GM12878 (cell line): ENCODE results near the gene AMOTL1. TPM values are rescaled to one million over a fixed set of nuclear protein-coding genes. Genes with fewer than 3 reads are reported as not detected.

ENCODE experiments used
- ATAC-seq: fragments of 200-7000 bp; cut with Tn5 transposase; 3 replicates; pipeline ENCODE4 v1.9.1; 2020; ENCODE audit warnings: mild to moderate bottlenecking, moderate library complexity
- BruUV-seq: library from RNA; stranded (reverse); fragments of 400-500 nt; replicated peaks from 2 replicates; lab custom pipeline; 2021; lab: Mats Ljungman, UMichigan
- CTCF ChIA-PET: fragments of 300-600 bp; sonication (Branson Sonifier 250); formaldehyde crosslinking; extraction: SDS; loops from one replicate; lab custom pipeline; 2021; ENCODE audit warnings: inconsistent platforms; lab: Yijun Ruan, JAX
- POLR2A ChIA-PET: fragments of 350-600 bp; formaldehyde crosslinking; extraction: SDS; loops from one replicate; lab custom pipeline; 2021; ENCODE audit warnings: inconsistent platforms; lab: Charles Lee
- RAD21 ChIA-PET: fragments of 300-600 bp; sonication (Branson Sonifier 250); formaldehyde crosslinking; loops from one replicate; lab custom pipeline; 2023; ENCODE audit warnings: antibody characterized with exemption; ENCODE audit not compliant: unreplicated experiment; lab: Charles Lee
- SMC1A ChIA-PET: fragments of 300-600 bp; sonication (Branson Sonifier 250); formaldehyde crosslinking; loops from one replicate; lab custom pipeline; 2023; ENCODE audit not compliant: unreplicated experiment, uncharacterized antibody; lab: Charles Lee
- DNase-seq: peaks from one replicate; pipeline ENCODE4 v3.0.0-alpha.2; 2011; ENCODE audit warnings: low read depth, low spot score
- FAIRE-seq: peaks from 3 replicates; lab custom pipeline; 2011; peaks lifted over from hg19 to GRCh38; lab: Jason Lieb, UNC
- H2AFZ ChIP-seq: 2 replicates; pipeline ENCODE4 v1.6.0; 2011; ENCODE audit warnings: low read depth, low read length, control low read depth; ENCODE audit not compliant: control insufficient read depth
- H3K27ac ChIP-seq: 2 replicates; pipeline ENCODE4 v1.5.1; 2011; ENCODE audit warnings: control low read depth; ENCODE audit not compliant: control insufficient read depth, insufficient read depth
- H3K27me3 ChIP-seq, 2 experiments: replicated peaks in 1 of 2; 2 replicates each; pipeline versions ENCODE4 v1.6.0 to v1.6.1; 2011; ENCODE audit warnings: low read length in 1 of 2; ENCODE audit not compliant: control insufficient read depth in 2 of 2, insufficient read depth in 2 of 2
- H3K36me3 ChIP-seq, 2 experiments: 2 replicates each; pipeline ENCODE4 v1.5.1; 2011; ENCODE audit warnings: low read length in 1 of 2; ENCODE audit not compliant: control insufficient read depth in 2 of 2, insufficient read depth in 2 of 2
- H3K4me1 ChIP-seq: 2 replicates; pipeline ENCODE4 v1.6.1; 2011; ENCODE audit warnings: mild to moderate bottlenecking, low read length, moderate library complexity, mixed read lengths; ENCODE audit not compliant: control insufficient read depth, insufficient read depth
- H3K4me2 ChIP-seq: 2 replicates; pipeline ENCODE4 v1.6.0; 2011; ENCODE audit warnings: control low read depth; ENCODE audit not compliant: control insufficient read depth, insufficient read depth
- H3K4me3 ChIP-seq: fragments of 200-600 bp; sonication (generic); 2 replicates; pipeline ENCODE4 v1.5.1; 2016
- H3K79me2 ChIP-seq: 2 replicates; pipeline ENCODE4 v1.6.0; 2011; ENCODE audit warnings: low read length; ENCODE audit not compliant: control insufficient read depth, insufficient read depth
- H3K9ac ChIP-seq: 2 replicates; pipeline ENCODE4 v1.8.0; 2011; ENCODE audit warnings: low read length, control low read depth, mixed read lengths; ENCODE audit not compliant: control insufficient read depth, insufficient read depth
- H3K9me3 ChIP-seq: replicated peaks from 3 replicates; pipeline ENCODE4 v1.5.1; 2011; ENCODE audit warnings: mild to moderate bottlenecking, low read length; ENCODE audit not compliant: control insufficient read depth, insufficient read depth
- H4K20me1 ChIP-seq: 2 replicates; pipeline ENCODE4 v1.6.0; 2011; ENCODE audit not compliant: control insufficient read depth, insufficient read depth
- CHD2 ChIP-seq: IDR thresholded peaks from 2 replicates; pipeline ENCODE4 v1.6.1; 2011; ENCODE audit warnings: low read depth, low read length, improper control_type of control experiment, borderline replicate concordance
- CHD4 ChIP-seq: fragments of 200-600 bp; sonication (generic); IDR thresholded peaks from 2 replicates; pipeline ENCODE4 v1.6.1; 2016; ENCODE audit warnings: mild to moderate bottlenecking
- DPF2 ChIP-seq: fragments of 450-650 bp; IDR thresholded peaks from 2 replicates; pipeline ENCODE4 v1.6.1; 2017; ENCODE audit warnings: mild to moderate bottlenecking
- MTA3 ChIP-seq: IDR thresholded peaks from 2 replicates; pipeline ENCODE4 v1.6.1; 2012; ENCODE audit warnings: low read length, inconsistent platforms, borderline replicate concordance
- NBN ChIP-seq: fragments of 450-650 bp; IDR thresholded peaks from 2 replicates; pipeline ENCODE4 v1.6.1; 2016
- NFIC ChIP-seq: IDR thresholded peaks from 2 replicates; pipeline ENCODE4 v1.6.1; 2012; ENCODE audit warnings: low read depth, mild to moderate bottlenecking, inconsistent platforms, low read length, moderate library complexity
- NR2F1 ChIP-seq: fragments of 450-650 bp; conservative IDR thresholded peaks from 2 replicates; pipeline ENCODE4 v1.6.1; 2017; ENCODE audit warnings: mild to moderate bottlenecking
- NRF1 ChIP-seq: conservative IDR thresholded peaks from 2 replicates; pipeline ENCODE4 v1.6.1; 2011; ENCODE audit warnings: mild to moderate bottlenecking, low read depth, low read length, improper control_type of control experiment
- POLR2AphosphoS5 ChIP-seq: IDR thresholded peaks from 2 replicates; pipeline ENCODE4 v1.6.1; 2011; ENCODE audit warnings: mild to moderate bottlenecking, low read length, inconsistent platforms
- SMAD1 ChIP-seq: fragments of 450-650 bp; IDR thresholded peaks from 2 replicates; pipeline ENCODE4 v1.6.1; 2018; ENCODE audit warnings: mild to moderate bottlenecking, low read depth; ENCODE audit not compliant: partially characterized antibody
- SMC3 ChIP-seq: IDR thresholded peaks from 2 replicates; pipeline ENCODE4 v1.6.1; 2011; ENCODE audit warnings: low read length, improper control_type of control experiment, borderline replicate concordance
- YBX1 ChIP-seq: fragments of 450-650 bp; IDR thresholded peaks from 2 replicates; pipeline ENCODE4 v1.6.1; 2016; ENCODE audit warnings: antibody characterized with exemption
- ZNF622 ChIP-seq: fragments of 450-650 bp; IDR thresholded peaks from 2 replicates; pipeline ENCODE4 v1.6.1; 2017; ENCODE audit warnings: mild to moderate bottlenecking, inconsistent platforms
- ZSCAN29 ChIP-seq: fragments of 450-650 bp; IDR thresholded peaks from 2 replicates; pipeline ENCODE4 v1.6.1; 2017; ENCODE audit warnings: mild to moderate bottlenecking, moderate library complexity
- WGBS: methylation state at CpG from one replicate; pipeline ENCODE4 v1.1.6; 2016; ENCODE audit warnings: low lambda C conversion rate; ENCODE audit not compliant: insufficient replicate concordance, insufficient coverage; ENCODE audit errors: missing lambda C conversion rate; 5-methylcytosine and 5-hydroxymethylcytosine counted together
- in situ Hi-C: fragments of 300-500 bp; cut with MboI; formaldehyde crosslinking; loops from 9 replicates; pipeline ENCODE4 v1.14.3; 2018; ENCODE audit warnings: mixed read lengths
- intact Hi-C: fragments of 100-400 bp; cut with micrococcal nuclease; formaldehyde crosslinking; loops from one replicate; pipeline ENCODE4 v1.14.2; 2022; ENCODE audit not compliant: unreplicated experiment
- polyA plus RNA-seq, 11 experiments: library from polyadenylated mRNA; depleted of rRNA in 4 of 11; unstranded in 6 of 11; stranded (reverse) in 5 of 11; fragments of >200 nt; fragmentation: Nextera tagmentation in 4 of 11; fragmentation: Illumina TruSeq in 1 of 11; extraction: Ambion mirVana in 4 of 11; extraction: Trizol in 1 of 11; gene quantifications; 1 replicate in 1 of 11; 2 replicates in 10 of 11; pipeline versions ENCODE4 v1.2.1 to v1.2.3, GENCODE V29; 2011 to 2016; ENCODE audit warnings: inconsistent platforms in 2 of 11, missing spikeins in 2 of 11, low read depth in 1 of 11
- total RNA-seq, 4 experiments: library from RNA; depleted of rRNA in 3 of 4; stranded (reverse); fragments of >200 nt in 3 of 4; fragmentation: Illumina TruSeq in 1 of 4; extraction: Trizol in 1 of 4; gene quantifications; 2 replicates each; pipeline versions ENCODE4 v1.2.1 to v1.2.3, GENCODE V29; 2013 to 2021
- TF ChIP-seq, protein P1 (sequence below): fragments of 450-650 bp; formaldehyde crosslinking; IDR thresholded peaks from 2 replicates; pipeline ENCODE4 v1.5.0; 2022; ENCODE audit warnings: mild to moderate bottlenecking, missing genetic modification characterization
- TF ChIP-seq, protein P2 (sequence below): fragments of 450-650 bp; IDR thresholded peaks from 2 replicates; pipeline ENCODE4 v1.6.1; 2017; ENCODE audit warnings: mild to moderate bottlenecking
- TF ChIP-seq, protein P3 (sequence below): fragments of 150-350 bp; IDR thresholded peaks from 2 replicates; pipeline ENCODE4 v1.6.1; 2016; ENCODE audit warnings: low read depth, low read length

AMOTL1 gene
- total and polyA plus RNA-seq, 10 of the 15 experiments (the other 5 are each of a cell fraction or from before 2014, with no cell fraction given) = under 0.01 to 0.41 (median 0.01) TPM; not detected in 7

DNA sequence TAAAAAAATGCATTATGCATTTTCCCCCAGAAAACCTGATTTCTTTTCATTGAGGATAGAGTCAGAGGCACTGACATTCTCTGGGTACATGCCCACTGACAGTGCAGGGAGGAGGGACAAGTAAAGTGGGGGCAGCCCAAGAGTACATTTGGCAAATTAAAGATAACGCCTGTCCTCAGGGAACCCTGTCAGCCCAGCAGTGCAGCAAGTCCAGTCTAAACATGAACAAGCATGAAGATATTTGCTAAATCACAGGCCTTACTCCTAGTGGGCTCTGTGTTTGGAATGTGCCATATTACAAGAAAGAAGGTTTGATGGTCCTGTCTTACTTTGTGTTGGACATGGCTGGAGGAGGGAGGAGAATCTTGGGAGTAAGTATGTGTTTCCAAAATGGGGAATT, 37.9 kb downstream of the AMOTL1 start:
- 10% methylated on average over 1 of the region's 1 CpG for WGBS
- TF ChIP-seq, protein P1, sequence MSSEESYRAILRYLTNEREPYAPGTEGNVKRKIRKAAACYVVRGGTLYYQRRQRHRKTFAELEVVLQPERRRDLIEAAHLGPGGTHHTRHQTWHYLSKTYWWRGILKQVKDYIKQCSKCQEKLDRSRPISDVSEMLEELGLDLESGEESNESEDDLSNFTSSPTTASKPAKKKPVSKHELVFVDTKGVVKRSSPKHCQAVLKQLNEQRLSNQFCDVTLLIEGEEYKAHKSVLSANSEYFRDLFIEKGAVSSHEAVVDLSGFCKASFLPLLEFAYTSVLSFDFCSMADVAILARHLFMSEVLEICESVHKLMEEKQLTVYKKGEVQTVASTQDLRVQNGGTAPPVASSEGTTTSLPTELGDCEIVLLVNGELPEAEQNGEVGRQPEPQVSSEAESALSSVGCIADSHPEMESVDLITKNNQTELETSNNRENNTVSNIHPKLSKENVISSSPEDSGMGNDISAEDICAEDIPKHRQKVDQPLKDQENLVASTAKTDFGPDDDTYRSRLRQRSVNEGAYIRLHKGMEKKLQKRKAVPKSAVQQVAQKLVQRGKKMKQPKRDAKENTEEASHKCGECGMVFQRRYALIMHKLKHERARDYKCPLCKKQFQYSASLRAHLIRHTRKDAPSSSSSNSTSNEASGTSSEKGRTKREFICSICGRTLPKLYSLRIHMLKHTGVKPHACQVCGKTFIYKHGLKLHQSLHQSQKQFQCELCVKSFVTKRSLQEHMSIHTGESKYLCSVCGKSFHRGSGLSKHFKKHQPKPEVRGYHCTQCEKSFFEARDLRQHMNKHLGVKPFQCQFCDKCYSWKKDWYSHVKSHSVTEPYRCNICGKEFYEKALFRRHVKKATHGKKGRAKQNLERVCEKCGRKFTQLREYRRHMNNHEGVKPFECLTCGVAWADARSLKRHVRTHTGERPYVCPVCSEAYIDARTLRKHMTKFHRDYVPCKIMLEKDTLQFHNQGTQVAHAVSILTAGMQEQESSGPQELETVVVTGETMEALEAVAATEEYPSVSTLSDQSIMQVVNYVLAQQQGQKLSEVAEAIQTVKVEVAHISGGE = no peak
- TF ChIP-seq ZSCAN29 = no peak
- no peak for TF ChIP-seq SMAD1
- no peak for TF ChIP-seq DPF2
- TF ChIP-seq NFIC = no peak
- TF ChIP-seq POLR2AphosphoS5 = no peak
- no peak for TF ChIP-seq NBN
- TF ChIP-seq, protein P2, sequence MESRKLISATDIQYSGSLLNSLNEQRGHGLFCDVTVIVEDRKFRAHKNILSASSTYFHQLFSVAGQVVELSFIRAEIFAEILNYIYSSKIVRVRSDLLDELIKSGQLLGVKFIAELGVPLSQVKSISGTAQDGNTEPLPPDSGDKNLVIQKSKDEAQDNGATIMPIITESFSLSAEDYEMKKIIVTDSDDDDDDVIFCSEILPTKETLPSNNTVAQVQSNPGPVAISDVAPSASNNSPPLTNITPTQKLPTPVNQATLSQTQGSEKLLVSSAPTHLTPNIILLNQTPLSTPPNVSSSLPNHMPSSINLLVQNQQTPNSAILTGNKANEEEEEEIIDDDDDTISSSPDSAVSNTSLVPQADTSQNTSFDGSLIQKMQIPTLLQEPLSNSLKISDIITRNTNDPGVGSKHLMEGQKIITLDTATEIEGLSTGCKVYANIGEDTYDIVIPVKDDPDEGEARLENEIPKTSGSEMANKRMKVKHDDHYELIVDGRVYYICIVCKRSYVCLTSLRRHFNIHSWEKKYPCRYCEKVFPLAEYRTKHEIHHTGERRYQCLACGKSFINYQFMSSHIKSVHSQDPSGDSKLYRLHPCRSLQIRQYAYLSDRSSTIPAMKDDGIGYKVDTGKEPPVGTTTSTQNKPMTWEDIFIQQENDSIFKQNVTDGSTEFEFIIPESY = no peak
- no peak for TF ChIP-seq CHD2
- TF ChIP-seq NR2F1 = no peak
- TF ChIP-seq MTA3 = no peak
- TF ChIP-seq, protein P3, sequence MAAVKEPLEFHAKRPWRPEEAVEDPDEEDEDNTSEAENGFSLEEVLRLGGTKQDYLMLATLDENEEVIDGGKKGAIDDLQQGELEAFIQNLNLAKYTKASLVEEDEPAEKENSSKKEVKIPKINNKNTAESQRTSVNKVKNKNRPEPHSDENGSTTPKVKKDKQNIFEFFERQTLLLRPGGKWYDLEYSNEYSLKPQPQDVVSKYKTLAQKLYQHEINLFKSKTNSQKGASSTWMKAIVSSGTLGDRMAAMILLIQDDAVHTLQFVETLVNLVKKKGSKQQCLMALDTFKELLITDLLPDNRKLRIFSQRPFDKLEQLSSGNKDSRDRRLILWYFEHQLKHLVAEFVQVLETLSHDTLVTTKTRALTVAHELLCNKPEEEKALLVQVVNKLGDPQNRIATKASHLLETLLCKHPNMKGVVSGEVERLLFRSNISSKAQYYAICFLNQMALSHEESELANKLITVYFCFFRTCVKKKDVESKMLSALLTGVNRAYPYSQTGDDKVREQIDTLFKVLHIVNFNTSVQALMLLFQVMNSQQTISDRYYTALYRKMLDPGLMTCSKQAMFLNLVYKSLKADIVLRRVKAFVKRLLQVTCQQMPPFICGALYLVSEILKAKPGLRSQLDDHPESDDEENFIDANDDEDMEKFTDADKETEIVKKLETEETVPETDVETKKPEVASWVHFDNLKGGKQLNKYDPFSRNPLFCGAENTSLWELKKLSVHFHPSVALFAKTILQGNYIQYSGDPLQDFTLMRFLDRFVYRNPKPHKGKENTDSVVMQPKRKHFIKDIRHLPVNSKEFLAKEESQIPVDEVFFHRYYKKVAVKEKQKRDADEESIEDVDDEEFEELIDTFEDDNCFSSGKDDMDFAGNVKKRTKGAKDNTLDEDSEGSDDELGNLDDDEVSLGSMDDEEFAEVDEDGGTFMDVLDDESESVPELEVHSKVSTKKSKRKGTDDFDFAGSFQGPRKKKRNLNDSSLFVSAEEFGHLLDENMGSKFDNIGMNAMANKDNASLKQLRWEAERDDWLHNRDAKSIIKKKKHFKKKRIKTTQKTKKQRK = no peak
- TF ChIP-seq SMC3 = no peak
- no peak for TF ChIP-seq NRF1
- no peak for TF ChIP-seq CHD4
- TF ChIP-seq YBX1 = no peak
- no peak for TF ChIP-seq ZNF622

More for the DNA sequence above, 37.9 kb downstream of the AMOTL1 start:
- ATAC-seq (no peak), FAIRE-seq (no peak), DNase-seq (no peak)
- no peaks in the 10 kb centered on the region for H3K9me3 ChIP-seq
- H3K27me3 ChIP-seq = no peaks in the 10 kb centered on the region
- intact Hi-C loops = no loop called here
- H3K4me3 ChIP-seq = no peak overlapping the region
- SMC1A ChIA-PET = no interaction called here
- in situ Hi-C loops = no loop called here
- no peak overlapping the region for H3K9ac ChIP-seq
- no peak overlapping the region for H3K27ac ChIP-seq
- no TSS peak for BruUV-seq
- H3K36me3 ChIP-seq = no peaks in the 10 kb centered on the region
- no peak overlapping the region for H3K4me2 ChIP-seq
- no peaks in the 10 kb centered on the region for H3K4me1 ChIP-seq
- RAD21 ChIA-PET = interaction anchor here (0.9 kb wide), 1 partner anchor 12 kb away, joined by 3 read pairs; no protein-coding TSS in a partner anchor
- CTCF ChIA-PET = no interaction called here
- H3K79me2 ChIP-seq = no peaks in the 10 kb centered on the region
- POLR2A ChIA-PET = no interaction called here
- peaks cover 1% of the 10 kb centered on the region; the same call in 1 of the 2 replicates for H4K20me1 ChIP-seq
- H2AFZ ChIP-seq = no peak overlapping the region
